Activated CD4-positive, alpha-beta T cell treated with anti-CD3 and anti-CD28 coated beads, Interleukin-2, Interleukin-4, amounts not matched to agents 100 ng/mL and 50 ng/mL, durations not matched to agents 16 hours and 8 hours (primary cell): ENCODE data around the gene DIPK1B.
"Not testable (repeated sequence)": the region's sequence is repeated elsewhere in the genome, so short reads cannot be mapped to it uniquely, and the experiment has no call there.

Source experiments
- DNase-seq: peaks from one replicate; pipeline ENCODE4 v3.0.0-alpha.2; 2020; ENCODE audit warnings: low spot score

The DIPK1B gene

DNA sequence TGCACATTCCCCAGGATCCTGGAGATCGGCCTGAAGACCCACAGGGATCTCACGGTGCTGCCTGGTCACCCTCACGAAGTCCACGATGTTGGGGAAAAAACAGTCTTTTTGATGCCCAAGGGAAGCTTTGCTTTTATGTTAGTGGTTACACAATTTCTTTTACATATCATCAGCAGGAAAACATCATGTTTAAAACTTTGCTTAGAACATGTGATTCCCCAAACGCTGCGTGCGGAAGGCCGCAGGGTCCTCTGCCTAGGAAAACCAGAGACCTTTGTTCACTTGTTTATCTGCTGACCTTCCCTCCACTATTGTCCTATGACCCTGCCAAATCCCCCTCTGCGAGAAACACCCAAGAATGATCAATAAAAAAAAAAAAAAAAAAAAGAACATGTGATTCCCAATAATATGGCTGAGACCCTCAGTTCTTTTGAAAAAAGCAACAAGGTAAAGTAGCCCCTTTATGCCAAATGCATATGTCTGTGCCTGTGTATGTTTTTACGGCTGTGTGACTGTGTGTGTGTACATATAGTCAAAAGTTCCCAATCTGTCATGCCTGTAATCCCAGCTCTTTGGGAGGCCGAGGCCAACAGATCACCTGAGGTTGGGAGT lies 13.6 kb upstream of the DIPK1B start:
- no peak for DNase-seq

DNA sequence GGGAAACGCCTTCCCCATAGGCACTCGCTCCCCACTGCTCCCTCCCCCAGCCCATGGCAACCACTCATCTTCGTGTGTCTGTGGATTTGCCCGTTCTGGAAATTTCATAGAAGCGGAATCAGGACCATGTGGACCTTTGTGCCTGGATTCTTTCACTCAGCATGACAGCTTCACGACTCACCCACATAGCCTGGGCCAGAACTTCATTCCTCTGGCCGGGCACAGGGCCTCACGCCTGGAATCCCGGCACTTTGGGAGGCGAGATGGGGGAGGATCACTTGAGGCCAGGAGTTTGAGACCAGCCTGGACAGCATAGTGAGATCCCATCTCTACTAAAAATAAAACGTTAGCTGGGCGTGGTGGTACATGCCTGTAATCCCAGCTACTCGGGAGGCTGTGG lies 12.1 kb upstream of the DIPK1B start:
- no peak for DNase-seq

DNA sequence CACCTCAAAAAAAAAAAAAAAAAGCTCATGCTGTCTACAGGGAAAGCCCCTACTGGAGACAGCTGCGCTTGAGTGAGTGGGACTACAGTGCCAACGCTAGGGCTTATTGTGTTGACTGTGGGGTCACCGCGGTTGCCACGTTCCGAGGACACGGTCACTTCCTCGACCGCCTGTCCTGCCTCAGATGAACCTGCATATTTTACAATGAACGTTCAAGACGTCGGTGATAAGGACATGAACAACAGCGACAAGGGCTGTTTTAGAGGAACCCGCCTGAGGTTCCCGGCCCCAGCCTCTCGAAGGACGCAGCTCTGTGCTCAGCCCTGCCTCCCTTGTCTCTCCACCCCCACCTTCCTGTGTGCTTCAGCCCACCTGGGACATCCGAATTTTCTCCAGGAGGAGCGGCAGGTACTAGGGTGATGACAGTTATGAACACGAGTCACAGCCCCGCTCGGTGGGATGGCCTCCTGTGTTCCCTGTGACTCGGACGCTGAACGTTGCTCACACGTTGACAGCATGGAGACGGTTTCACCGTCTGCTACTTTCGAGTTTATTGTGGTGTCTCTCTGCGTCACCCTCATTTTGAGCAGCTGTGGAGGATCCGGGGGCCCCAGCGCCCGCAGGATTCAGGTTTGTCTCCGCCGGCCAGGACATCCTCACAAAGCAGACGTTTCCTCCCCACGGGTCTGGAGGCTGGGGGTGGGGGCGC lies 11.3 kb upstream of the DIPK1B start:
- DNase-seq = peak; percentile 82

DNA sequence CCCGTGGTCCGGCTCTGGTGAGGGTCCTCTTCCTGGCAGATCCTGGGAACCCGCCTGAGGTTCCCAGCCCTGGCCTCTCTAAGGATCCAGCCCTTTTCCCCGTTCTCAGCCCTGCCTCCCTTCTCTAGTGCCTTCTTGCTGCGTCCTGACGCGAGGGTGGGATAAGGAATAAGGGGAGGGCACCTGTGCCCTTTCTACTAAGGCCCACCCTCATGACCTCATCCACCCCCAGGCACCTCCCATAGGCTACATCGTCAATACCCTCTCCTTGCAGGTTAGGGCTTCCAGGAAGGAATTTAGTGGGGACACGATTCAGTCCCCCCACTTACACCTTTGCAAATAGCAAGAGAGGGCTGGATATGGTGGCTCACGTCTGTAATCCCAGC lies 10.7 kb upstream of the DIPK1B start:
- DNase-seq = no peak

DNA sequence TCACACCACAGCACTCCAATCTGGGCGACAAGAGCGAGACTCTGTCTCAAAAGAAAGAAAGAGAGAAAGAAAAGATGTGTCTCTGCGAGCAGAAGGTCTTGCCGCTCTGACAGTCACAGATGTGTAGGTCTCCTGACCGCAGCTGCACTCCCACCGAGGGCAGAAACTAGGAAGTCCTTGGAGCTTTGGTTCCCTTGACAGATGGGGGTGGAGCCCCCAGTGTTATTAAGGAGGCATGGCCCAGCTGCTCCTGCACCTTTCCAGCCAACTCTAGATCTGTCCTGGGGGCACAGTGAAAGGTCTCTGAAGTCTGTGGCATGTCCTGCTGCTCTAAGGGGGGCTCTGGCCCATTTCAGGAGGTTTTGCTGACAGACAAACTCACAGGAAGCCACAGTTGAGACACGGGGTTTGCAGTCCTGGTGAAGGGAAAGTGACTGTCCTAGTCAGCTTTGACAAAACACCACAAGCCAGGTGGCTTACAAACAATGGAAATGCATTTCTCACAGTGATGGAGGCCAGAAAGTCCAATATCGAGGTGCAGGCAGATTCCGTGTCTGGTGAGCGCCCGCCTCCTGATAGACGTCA lies 9.0 kb upstream of the DIPK1B start:
- DNase-seq = no peak

DNA sequence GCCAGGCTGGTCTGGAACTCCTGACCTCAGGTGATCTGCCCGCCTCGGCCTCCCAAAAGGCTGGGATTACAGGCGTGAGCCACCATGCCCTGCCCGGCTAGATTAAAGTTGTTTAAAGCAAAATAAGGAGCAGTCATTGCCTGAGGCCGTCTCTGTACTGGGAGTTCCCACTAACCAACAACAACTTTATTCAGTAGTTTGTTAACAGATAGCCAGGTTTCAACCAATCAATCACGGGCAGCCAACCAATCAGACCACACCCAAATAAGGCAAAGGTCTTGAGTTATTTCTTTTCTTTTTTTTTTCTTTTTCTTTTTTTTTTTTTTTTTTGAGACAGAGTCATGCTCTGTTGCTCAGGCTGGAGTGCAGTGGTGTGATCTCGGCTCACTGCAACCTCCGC lies 7.6 kb upstream of the DIPK1B start:
- not testable (repeated sequence) for DNase-seq

DNA sequence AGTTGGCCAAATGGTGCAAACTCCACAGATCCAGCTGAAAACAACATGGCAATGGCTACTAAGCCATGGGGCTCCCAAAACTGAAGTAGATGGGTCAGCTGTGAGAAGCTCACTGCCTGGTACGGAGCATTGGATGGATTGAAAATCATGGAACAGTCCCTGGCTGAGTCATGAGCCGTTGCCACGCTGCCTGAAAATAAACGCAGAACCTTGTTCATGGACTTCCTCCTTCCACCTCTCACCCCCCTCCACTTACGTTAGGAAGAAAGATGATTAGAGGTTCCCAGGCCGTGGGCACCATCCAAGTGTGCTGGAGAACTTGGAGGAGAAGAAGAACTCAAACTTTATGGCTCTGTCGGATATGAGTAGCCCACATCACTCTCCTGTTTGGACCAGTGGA lies 6.8 kb upstream of the DIPK1B start:
- DNase-seq = no peak

DNA sequence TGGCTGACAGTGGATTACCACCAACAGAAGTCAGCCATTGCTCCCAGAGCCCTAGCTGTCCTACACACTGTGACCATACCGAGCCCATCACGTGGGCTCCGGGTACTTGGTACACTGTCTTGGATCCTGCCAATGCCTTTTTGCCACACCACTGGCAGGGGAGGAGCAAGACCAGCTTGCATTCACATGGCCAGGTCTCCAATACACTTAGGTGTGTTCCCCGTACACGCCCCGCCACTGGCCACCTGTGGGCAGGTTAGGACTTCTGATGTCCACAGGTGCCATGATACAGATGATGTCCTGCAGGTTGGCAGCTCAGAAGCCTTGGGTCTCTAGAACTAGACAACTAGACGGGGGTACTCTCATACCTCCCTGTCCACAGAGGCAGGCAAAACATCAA lies 5.4 kb upstream of the DIPK1B start:
- no peak for DNase-seq

DNA sequence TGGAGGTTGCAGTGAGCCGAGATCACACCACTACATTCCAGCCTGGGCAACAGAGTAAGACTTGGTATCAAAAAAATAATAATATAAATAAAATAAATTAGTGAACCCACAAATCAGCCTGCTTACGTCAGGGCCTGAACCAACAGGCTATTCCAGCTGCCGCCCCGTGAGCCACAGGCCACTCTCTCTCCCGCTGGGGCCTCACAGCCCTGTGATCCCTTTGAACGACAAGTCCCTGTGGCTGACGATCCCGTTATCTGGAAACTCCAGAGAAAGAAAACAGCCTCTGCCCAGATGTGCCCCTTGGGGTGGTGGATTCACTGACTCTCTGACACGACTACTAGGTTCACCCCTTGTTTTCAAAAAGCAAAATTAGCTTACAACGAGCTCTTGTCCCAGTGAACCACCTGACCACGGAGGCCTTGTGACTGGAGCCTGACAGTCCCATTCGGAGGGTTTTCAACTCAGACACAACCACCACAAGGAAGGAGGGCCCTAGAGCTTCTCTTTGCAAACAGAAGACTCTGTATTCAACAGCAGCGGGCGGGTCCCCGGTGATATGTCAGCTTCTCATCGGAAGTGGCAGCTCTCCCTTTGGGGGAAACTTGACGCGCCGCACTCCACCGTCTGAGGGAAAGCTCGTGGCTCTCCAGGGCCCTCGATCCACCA lies 4.4 kb upstream of the DIPK1B start:
- DNase-seq = no peak

DNA sequence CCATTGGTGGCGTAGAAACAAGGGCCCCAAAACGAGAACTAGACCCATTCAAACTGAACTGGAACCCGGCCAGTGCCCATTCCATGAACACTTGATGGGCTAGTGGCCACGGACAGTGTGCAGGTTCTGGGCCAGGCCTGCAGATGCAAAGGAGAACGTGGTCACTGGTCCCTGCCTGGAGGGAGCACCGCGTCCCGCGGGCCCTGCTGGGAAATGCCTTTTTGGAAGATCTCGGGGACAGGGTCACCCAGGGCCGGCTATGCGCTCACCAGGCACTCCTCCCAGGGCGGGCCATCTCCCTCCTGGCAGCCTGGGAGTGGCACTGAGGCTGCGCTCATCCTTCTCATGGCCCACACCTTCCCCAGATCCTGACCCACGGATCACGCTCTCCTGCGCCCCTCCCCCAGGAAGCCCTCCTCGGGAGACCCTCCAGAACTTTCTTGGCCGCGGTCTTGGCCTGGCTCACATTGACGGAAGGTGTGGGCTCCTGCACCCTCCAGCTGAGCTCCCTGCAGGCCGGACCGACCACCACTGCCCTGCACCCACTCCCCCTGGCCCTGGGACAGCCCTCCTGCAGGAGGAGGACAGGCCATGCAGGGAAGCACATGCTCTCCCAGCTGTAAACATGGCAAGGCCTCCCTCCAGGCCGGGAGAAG lies 2.8 kb upstream of the DIPK1B start:
- no peak for DNase-seq

DNA sequence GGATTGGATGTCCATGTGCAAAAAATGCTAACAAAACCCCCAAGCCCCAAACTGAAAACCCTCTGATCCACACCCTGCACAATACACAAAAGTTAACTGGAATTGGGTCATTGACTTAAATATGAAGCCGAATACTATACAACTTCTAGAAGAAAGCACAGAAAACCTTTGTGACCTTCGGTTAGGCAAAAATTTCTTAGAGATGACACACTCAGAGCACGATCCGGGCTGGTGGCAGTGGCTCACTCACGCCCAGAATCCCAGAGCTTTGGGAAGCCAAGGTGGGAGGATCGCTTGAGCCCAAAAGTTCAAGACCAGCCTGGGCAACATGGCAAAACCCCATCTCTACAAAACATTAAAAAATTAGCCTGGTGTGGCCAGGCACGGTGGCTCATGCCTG lies 1.8 kb upstream of the DIPK1B start:
- no peak for DNase-seq

DNA sequence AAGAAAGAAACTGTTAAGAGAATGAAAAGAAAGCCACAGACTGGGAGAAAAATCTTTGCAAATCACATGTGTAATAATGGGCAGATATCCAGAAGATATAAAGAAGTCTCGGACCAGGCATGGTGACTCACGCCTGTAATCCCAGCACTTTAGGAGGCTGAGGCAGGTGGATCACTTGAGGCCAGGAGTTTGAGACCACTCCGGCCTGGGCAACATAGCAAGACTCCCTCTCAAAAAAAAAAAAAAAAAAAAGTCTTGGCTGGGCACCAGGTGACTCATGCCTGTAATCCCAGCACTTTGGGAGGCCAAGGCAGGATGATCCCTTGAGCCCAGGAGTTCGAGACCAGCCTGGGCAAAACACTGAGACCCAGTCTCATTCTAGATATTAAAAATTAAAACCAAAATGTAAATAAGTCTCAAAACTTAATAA lies 1.1 kb upstream of the DIPK1B start:
- not testable (repeated sequence) for DNase-seq

DNA sequence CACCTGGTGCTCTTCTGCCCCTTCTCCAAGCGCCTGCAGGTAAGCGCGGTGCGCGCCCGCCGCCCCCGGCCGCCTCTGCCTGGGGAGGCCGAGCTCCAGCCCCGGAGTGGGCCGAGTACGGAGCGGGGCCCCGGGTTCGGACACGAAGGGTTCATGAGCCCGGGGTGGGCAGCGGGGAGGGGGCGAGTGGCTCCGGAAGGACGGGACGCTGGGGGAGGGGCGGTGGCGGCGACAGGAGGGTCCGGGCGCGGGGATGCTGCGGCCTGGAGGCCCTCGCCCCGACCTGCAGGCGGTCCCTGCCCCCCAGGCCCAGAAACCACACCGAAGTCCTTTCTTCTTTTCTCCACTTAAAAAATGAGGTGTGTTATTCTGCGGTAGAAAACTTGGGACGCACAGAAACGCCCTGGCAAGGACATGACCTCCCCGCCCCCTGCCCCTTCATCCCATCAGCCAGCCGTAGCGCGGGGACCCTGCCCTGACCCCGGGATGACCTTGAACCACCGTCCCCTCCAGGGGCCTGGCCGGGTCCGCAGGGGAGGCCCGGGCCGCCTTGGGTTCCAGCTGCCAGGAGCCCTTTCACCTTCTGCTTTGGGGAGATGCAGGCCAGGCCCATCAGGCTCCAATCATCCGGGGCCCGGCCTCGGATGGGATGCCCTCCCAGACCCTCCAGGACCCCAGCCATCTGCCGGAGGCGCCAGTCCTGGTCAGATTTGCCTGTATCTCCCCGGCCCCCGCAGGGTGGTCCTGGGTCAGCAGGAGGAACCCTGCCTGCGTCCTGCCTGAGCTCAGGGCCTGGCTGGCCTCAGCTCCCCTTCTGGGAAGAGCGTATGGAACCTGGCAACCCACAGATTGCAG lies 545 bp downstream of the DIPK1B start:
- no peak for DNase-seq

DNA sequence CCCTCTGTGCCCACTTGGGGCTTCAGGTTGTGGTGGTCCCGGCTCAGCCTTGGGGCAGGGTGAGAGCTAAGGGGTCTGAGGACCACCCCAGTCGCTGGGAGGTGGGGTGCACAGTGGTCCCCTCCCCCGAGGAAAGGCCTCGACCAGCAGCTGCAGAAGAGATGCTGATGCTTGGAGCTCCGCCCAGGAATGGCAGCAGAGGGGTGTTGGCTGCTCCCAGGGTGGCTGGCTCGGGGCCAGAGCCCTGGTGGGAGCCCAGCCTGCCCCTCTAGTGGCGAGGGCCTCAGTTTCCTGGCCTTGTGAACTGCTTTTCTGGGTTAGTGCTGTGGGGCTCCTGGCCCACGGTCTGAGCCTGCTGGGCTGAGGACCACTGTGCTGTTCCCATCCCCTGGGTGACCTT lies 1.2 kb downstream of the DIPK1B start:
- DNase-seq = no peak

DNA sequence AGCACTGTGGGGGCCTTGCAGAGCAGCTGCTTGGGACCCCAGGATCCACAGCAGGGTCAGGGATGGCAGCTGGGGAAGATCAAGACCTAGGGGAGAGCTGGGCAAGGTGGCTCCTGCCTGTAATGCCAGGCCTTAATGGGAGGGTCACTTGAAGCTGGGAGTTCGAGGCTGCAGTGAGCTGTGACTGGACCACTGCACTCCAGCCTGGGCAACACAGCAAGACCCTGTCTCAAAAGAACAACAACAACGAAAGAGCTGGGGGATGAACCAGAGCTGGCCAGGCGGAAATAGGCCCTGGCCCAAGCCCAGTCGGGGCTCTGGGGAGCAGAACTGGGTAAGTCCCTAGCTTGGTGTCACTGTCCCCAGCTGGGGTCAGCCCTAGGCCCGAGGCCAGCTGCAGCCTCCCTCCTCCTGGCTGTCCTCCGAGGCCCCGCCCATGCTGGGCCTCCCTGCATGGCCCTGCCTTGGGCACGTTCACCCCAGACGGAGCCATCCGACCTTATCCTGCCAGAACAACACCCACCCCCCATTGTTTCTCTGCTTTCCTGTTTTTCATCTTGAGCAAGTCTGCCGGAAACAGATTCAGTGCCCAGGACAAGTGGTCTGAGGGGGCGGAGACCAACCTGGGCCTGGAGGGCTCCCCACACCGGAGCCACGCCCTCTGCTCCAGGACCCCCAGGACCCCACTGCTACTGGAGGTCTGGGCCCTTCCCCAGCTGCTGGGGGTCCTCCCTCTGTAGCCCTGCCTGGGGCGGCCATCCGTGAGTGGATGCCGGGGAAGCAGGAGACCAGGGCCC lies 1.9 kb downstream of the DIPK1B start:
- no peak for DNase-seq

DNA sequence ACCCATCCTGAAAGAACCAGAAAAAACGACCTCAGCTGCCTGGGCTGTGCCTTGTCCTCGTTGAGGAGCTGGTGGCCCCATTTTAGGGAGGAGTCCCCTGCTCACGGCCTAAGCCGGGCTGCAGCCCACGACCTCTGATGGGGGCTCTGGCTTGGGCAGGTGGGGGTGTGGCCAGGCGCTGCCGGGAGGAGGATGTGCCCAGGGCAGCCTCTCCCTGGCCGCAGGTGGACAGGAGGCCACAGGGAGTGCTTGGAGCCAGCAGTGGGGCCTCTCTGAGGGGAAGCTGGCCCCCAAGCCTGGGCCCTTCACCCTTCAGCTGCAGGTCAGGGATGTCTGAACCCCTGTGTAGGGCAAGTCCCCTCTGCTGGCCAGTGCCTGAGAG lies 2.5 kb downstream of the DIPK1B start:
- no peak for DNase-seq

DNA sequence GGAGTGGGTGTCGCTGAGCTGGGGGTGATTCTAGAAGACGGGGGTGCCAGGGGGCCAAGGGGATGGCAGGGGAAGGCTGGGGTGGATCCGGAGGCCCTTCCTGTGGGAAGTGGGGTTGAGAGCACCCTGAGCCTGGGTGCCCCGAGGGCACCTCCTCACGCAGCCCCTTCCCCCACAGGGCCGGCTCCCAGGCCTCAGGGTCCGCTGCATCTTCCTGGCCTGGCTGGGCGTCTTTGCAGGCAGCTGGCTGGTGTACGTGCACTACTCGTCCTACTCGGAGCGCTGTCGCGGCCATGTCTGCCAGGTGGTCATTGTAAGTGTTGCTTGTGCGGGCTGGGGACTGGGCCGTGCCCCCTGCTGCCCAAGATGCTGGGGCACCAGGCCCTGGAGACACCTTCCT lies 5.0 kb downstream of the DIPK1B start:
- no peak for DNase-seq

DNA sequence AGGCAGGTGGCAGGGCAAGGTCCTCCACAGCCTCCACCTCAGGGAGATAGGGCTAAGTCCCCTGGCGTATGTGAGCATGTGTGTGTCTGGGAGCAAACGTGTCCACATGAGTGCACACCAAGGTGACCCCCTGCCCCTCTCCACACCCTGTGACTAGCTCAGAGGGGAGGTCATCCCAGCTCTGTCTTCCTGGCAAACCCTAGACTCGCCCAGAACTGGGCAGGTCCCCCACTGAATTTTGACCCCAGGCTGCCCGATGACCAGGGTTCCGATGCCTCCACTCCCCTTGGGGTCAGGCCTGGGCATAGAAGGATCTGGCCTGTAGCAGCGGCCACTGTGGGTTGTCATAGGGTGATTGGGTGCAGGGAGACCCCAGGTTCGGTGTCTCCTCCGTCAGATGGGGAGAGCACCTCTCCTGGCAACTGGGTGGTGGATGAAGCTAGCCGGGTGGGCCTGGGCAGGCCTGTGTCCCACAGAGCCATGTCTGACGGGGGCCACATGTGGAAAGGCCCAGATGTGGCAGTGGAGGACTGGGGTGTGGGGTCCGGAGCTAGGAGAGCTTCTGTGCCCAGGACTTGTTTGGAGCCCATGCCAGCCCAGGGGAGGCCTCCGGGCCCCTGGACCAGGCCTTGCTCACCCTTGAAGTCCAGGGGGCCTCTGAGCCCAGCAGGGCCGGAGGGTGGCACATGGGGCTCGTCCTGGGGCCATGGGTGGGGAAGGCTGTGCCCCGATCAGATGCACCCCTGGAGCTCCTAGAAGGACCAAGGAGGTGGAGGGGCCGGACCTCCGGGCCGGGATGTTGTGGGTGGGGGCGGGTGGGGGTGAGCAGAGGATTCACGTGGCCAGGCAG lies 6.2 kb downstream of the DIPK1B start:
- no peak for DNase-seq

DNA sequence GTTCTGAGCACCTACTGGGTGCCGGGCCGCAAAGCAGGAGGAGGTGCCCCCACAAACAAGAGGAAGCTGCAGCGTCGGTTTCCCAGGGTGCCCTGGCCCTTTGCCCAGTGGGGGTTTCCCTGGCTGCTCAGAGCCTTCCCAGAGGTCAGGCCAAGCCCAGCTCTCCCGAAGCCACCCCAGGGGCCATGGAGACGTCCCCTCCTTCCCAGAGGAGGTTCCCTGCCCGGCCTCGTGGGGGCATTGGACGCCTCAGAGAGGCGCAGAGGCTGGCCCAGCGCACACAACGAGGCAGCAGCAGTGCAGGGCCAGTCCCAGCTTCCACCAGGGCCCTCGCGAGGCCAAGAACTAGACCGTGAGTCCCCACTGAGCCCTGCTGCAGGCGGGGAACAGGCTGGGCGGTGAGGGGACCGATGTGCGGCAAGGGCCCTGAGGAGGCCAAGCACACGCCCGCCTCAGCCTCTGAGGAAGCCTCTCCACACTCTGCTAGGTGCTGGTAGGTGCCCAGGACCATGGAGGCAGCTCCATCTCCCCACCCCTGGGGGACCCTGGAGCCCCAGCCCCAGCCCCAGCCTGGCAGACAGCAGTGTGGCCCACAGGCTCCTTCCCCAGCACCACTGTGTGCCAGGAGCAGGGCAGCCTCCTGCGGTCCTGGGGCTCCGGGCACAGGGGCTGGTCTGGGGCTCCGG lies 7.0 kb downstream of the DIPK1B start:
- DNase-seq = no peak
